Heart left ventricle (tissue), 16 donors: ENCODE data around the gene TGFB3. TPM values are rescaled to one million over a fixed set of nuclear protein-coding genes. Genes with fewer than 3 reads are reported as not detected.

ENCODE experiments used
- ATAC-seq, 4 donors: fragments of 200-7000 bp; cut with Tn5 transposase; one replicate each; pipeline ENCODE4 v1.9.1; 2020 to 2022; ENCODE audit warnings: moderate library complexity in 4 of 4, mild to moderate bottlenecking in 3 of 4, moderate number of reproducible peaks in 1 of 4
- DNase-seq, 5 donors: peaks; one replicate each; pipeline ENCODE4 v3.0.0-alpha.2; 2020
- H3K27ac ChIP-seq, 12 donors: fragments of 200-600 bp; sonication (generic) in 4 of 12; one replicate each; pipeline versions ENCODE4 v1.5.0 to v1.8.0; 2016 to 2022; ENCODE audit warnings: mild to moderate bottlenecking in 2 of 12
- H3K27me3 ChIP-seq, 9 donors: fragments of 200-600 bp; sonication (generic) in 2 of 9; one replicate each; pipeline versions ENCODE4 v1.5.1 to v1.8.0; 2016 to 2022; ENCODE audit warnings: mild to moderate bottlenecking in 3 of 9
- H3K36me3 ChIP-seq, 9 donors: fragments of 200-600 bp; sonication (generic) in 2 of 9; one replicate each; pipeline versions ENCODE4 v1.5.0 to v1.8.0; 2018 to 2022; ENCODE audit warnings: mild to moderate bottlenecking in 2 of 9
- H3K4me1 ChIP-seq, 12 donors: fragments of 200-600 bp; sonication (generic) in 4 of 12; one replicate each; pipeline versions ENCODE4 v1.5.0 to v1.8.0; 2016 to 2022; ENCODE audit warnings: mild to moderate bottlenecking in 3 of 12
- H3K4me3 ChIP-seq, 12 donors: fragments of 200-600 bp; sonication (generic) in 4 of 12; one replicate each; pipeline versions ENCODE4 v1.5.0 to v1.8.0; 2017 to 2022; ENCODE audit warnings: mild to moderate bottlenecking in 9 of 12, moderate library complexity in 4 of 12
- H3K9me3 ChIP-seq, 12 donors: fragments of 200-600 bp; sonication (generic) in 4 of 12; one replicate each; pipeline versions ENCODE4 v1.5.0 to v1.8.0; 2016 to 2022; ENCODE audit warnings: mild to moderate bottlenecking in 1 of 12
- POLR2A ChIP-seq, 2 donors: fragments of 450-650 bp; IDR thresholded peaks; one replicate each; pipeline ENCODE4 v1.6.1; 2017; ENCODE audit warnings: antibody characterized with exemption in 2 of 2, mild to moderate bottlenecking in 2 of 2, moderate library complexity in 2 of 2
- WGBS, 4 donors: extraction: QIAGEN DNeasy Blood & Tissue Kit in 2 of 4; methylation state at CpG; one replicate each; pipeline versions ENCODE4 v1.1.5 to v1.1.7; 2013 to 2018; 5-methylcytosine and 5-hydroxymethylcytosine counted together
- intact Hi-C, 10 donors: fragments of 100-400 bp; cut with DNase I; formaldehyde crosslinking; loops; one replicate each; pipeline versions ENCODE4 v1.11.1 to v1.14.2; 2022
- polyA plus RNA-seq, 2 donors: library from polyadenylated mRNA; stranded (reverse); fragments of 200-250 nt; gene quantifications; one replicate each; pipeline ENCODE4 v1.2.3, GENCODE V29; 2013
- total RNA-seq, 9 donors: library from RNA; depleted of rRNA in 2 of 9; stranded (reverse); fragments of >200 nt in 2 of 9; fragmentation: NEBNext Ultra II Directional in 3 of 9; extraction: Animal tissue kit (Norgen Biotek cat#: 25700) in 3 of 9; gene quantifications; one replicate each; pipeline versions ENCODE4 v1.1.0 to v1.2.4, GENCODE V29; 2016 to 2023
- TF ChIP-seq, protein P1 (sequence below), 12 donors: fragments of 200-600 bp; sonication (generic) in 4 of 12; IDR thresholded peaks; one replicate each; pipeline versions ENCODE4 v1.5.0 to v1.8.0; 2018 to 2022; ENCODE audit warnings: antibody characterized with exemption in 12 of 12, mild to moderate bottlenecking in 5 of 12
- donor health status: ischemic (EF 13 %, LVEDD 7.1; RV severe dilation, severe dysfunction).
- donor health status: healthy with polysubstance abuse.
- donor health status: DM: no; HTN: yes; CAD: no.
- donor health status: DM: no; HTN: no; CAD: no.
- donor health status: ischemic (EF 25% LVEDD 6.9; RV normal size, moderate dysfunction).
- donor health status: ischemic (EF 25% LVEDD 5.7; RV mildly dilated, moderate dysfunction).
- donor health status: healthy.
- donor health status: DM: yes; HTN: yes; CAD: no.
- donor health status: ischemic (EF 35%, LVEDD 5.7; RV mildly dilated, moderate dysfunction).
- donor health status: nonischemic (EF 11% LVEDD 7.7; RV severe dilation, severe dysfunction).
- donor health status: DM: yes; HTN: yes; CAD: no.
- donor health status: PGD.
- donor health status: ischemic (EF 29% LVEDD 5.4; RV normal size, mild dysfunction).
- donor health status: nonischemic (EF 23%, LVEDD 6.1; RV moderate dilation, normal function).

The TGFB3 gene
- total and polyA plus RNA-seq, 11 donors, result 7.9 to 44.0 (median 27.5) TPM

DNA sequence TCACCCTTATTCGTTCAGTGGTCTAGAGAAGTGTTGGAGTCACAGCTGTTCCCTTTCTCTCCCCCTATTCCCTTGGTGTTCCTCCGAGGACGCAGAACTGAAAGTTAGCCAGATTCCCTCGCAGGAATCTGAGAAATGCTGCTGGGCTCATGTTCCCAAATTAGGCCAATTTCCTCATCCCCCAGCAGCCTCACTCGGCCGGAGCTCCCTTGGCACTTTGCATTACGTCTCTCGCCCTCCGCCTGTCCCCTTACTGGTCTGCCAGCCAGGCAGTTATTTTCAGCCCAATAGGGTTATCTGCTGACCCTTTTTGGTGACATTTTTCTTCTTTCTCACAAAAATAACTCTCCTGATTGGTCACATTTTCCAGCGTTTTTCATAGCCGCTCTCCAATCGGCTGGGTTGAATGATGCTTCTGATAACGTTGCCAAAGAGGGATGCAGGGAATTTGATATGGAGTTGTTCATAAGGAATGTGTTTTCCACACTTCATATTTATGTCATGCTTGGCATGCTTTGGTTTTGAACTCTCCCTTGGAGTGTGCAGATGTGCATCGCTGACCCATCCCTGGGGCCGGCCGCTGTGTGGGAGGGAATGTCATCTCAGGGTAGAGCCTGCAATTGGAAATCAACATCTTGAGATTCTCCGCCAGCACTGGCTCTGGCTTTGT, 13.7 kb upstream of the TGFB3 start:
- Histone ChIP-seq H3K27ac (peak overlapping the region; percentile 18 to 95 (median 74)), H3K9me3 (no peaks in the 10 kb centered on the region), H3K36me3 (peaks cover 0 to 85% (median 41%) of the 10 kb centered on the region in 9 donors), H3K27me3 (no peaks in the 10 kb centered on the region), H3K4me3 (peak overlapping the region in 5 of 12 donors; percentile 3 to 31 (median 17)), H3K4me1 (peaks cover 0 to 55% (median 26%) of the 10 kb centered on the region in 12 donors)
- DNase-seq (peak; percentile 69 to 84 (median 82)), ATAC-seq (peak; percentile 76 to 91 (median 86))
- WGBS, 4 donors, result 34 to 48% (median 41%) methylated on average over 17 of the region's 17 CpGs
- TF ChIP-seq POLR2A (IDR thresholded peaks at IDR 0.05), result no peak
- intact Hi-C loops, result no loop called here

DNA sequence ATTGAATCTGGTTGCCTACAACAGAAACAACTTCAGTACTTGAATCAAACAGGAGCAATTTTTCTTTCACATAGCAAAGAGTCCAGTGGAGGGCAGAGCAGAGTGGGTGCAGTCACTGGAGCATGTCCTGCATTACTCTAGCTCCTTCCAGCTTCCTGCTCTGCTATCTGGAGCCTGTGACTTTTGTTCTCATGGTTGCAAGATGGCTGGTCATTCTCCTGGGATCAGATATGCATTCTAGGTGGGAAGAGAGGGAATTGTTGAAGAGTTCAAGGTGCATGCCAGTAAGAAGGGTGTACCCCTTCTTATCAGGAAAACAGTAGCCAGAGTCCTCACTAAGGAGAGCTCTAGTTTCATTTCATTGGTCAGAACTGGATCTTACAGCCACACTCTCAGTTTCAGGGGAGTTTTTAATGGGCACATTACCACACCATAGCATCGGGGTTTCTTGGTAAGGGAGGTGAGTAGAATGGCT, 11.8 kb upstream of the TGFB3 start:
- 94 to 100% (median 95%) methylated on average over 1 of the region's 1 CpG for WGBS, 4 donors
- H3K36me3 ChIP-seq, result peaks cover 0 to 86% (median 29%) of the 10 kb centered on the region in 9 donors
- no peaks in the 10 kb centered on the region for H3K27me3 ChIP-seq
- no peaks in the 10 kb centered on the region for H3K9me3 ChIP-seq
- no peak overlapping the region for H3K4me3 ChIP-seq
- intact Hi-C loops, result no loop called here
- peaks cover 0 to 61% (median 28%) of the 10 kb centered on the region in 12 donors for H3K4me1 ChIP-seq
- peak in 1 of 4 donors; percentile 30 for ATAC-seq
- TF ChIP-seq, protein P1, sequence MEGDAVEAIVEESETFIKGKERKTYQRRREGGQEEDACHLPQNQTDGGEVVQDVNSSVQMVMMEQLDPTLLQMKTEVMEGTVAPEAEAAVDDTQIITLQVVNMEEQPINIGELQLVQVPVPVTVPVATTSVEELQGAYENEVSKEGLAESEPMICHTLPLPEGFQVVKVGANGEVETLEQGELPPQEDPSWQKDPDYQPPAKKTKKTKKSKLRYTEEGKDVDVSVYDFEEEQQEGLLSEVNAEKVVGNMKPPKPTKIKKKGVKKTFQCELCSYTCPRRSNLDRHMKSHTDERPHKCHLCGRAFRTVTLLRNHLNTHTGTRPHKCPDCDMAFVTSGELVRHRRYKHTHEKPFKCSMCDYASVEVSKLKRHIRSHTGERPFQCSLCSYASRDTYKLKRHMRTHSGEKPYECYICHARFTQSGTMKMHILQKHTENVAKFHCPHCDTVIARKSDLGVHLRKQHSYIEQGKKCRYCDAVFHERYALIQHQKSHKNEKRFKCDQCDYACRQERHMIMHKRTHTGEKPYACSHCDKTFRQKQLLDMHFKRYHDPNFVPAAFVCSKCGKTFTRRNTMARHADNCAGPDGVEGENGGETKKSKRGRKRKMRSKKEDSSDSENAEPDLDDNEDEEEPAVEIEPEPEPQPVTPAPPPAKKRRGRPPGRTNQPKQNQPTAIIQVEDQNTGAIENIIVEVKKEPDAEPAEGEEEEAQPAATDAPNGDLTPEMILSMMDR (IDR thresholded peaks at IDR 0.05), result peak in 1 of 12 donors; percentile 18
- TF ChIP-seq POLR2A (IDR thresholded peaks at IDR 0.05), result no peak
- no peak for DNase-seq
- H3K27ac ChIP-seq, result peak overlapping the region in 8 of 12 donors; percentile 12 to 95 (median 83)

DNA sequence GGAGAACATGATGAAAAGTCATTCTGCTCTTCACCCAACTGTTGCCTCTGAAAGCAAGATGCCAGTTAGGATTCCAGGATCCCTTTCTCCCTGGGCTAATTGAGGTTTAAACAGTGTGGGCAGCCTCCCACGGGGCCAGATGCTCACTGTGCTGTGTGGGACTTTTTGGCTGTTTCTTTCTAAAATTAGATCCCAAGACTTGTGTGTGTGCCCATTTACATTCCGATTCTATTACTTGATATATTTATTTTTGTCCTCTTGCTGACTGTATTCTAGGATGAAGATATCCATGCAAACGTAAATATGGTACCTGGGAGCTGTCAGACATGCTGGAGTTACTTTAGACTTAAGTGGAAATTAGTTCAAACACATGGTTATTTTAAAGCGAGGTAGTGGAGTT, 10.0 kb upstream of the TGFB3 start:
- Histone ChIP-seq H3K9me3 (no peaks in the 10 kb centered on the region), H3K36me3 (peaks cover 0 to 70% (median 12%) of the 10 kb centered on the region in 9 donors), H3K27me3 (no peaks in the 10 kb centered on the region), H3K27ac (peak overlapping the region in 9 of 12 donors; percentile 11 to 88 (median 59)), H3K4me1 (peaks cover 0 to 73% (median 30%) of the 10 kb centered on the region in 12 donors), H3K4me3 (no peak overlapping the region)
- TF ChIP-seq POLR2A (IDR thresholded peaks at IDR 0.05), result no peak
- TF ChIP-seq, protein P1 (IDR thresholded peaks at IDR 0.05), result no peak
- intact Hi-C loops, result no loop called here
- DNase-seq (no peak), ATAC-seq (peak in 3 of 4 donors; percentile 27 to 52 (median 30))
- 50 to 58% (median 57%) methylated on average over 4 of the region's 4 CpGs for WGBS, 4 donors

DNA sequence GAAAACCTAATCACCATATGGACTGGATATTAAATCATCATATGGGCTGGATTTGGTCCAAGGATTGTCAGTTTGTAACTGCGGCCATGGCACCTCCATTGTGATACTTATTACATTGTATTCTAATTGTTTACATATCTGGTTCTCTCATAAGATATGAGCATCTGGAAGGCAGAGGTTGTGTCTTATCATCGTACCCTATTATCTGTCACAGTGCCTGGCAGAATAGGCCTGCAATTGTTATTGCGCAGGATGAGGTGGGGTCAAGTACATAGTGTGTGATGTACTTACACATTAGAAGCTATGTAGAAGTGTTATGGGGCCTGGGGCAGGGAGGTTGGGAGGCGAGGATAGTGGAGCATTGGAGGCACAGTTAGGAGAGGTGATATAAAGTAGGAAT, 8.5 kb upstream of the TGFB3 start:
- H3K27ac ChIP-seq, result peak overlapping the region in 5 of 12 donors; percentile 55 to 76 (median 73)

More for the DNA sequence above, 8.5 kb upstream of the TGFB3 start:
- Histone ChIP-seq H3K9me3 (no peaks in the 10 kb centered on the region), H3K27me3 (no peaks in the 10 kb centered on the region), H3K4me1 (peaks cover 2 to 67% (median 31%) of the 10 kb centered on the region in 12 donors), H3K4me3 (no peak overlapping the region), H3K36me3 (peaks cover 0 to 58% (median 11%) of the 10 kb centered on the region in 9 donors)
- intact Hi-C loops, result no loop called here
- no peak for TF ChIP-seq POLR2A (IDR thresholded peaks at IDR 0.05)
- TF ChIP-seq, protein P1 (IDR thresholded peaks at IDR 0.05), result no peak
- ATAC-seq (no peak), DNase-seq (no peak)
- 93 to 96% (median 94%) methylated on average over 4 of the region's 4 CpGs for WGBS, 4 donors
